SK-N-SH (cell line): ENCODE data around the gene ZBED3. TPM values are rescaled to one million over a fixed set of nuclear protein-coding genes. Genes with fewer than 3 reads are reported as not detected.
A peak's percentile ranks its signal among the peaks of the same experiment; 100 is the strongest.

Experiments
- CTCF ChIA-PET: fragments of 300-600, 350-600 bp; formaldehyde crosslinking; extraction: SDS; loops from one replicate; lab custom pipeline; 2021; lab: Yijun Ruan, JAX
- POLR2A ChIA-PET: fragments of 350-600 bp; sonication (Branson Sonifier 250); formaldehyde crosslinking; extraction: SDS; loops from one replicate; lab custom pipeline; 2020; ENCODE audit warnings: antibody characterized with exemption, inconsistent platforms; lab: Yijun Ruan, JAX
- DNase-seq: peaks from one replicate; pipeline ENCODE4 v3.0.0; 2012
- H2AFZ ChIP-seq: fragments of 200-600 bp; sonication (generic); 2 replicates; pipeline ENCODE4 v1.8.1; 2016; ENCODE audit warnings: antibody characterized with exemption, mild to moderate bottlenecking, low read depth
- H3F3A ChIP-seq: fragments of 200-600 bp; sonication (generic); replicated peaks from 2 replicates; pipeline ENCODE3; 2016; ENCODE audit warnings: antibody characterized with exemption, mild to moderate bottlenecking; ENCODE audit not compliant: insufficient read depth
- H3K27ac ChIP-seq, 2 experiments: fragments of 200-500 bp in 1 of 2; fragments of 200-600 bp in 1 of 2; sonication (Bioruptor generic) in 1 of 2; sonication (generic), shearing (Covaris generic) in 1 of 2; 2 replicates each; pipeline versions ENCODE4 v1.5.1 to v1.6.1; 2014 to 2016; ENCODE audit warnings: low read depth in 2 of 2, inconsistent platforms in 1 of 2, low read length in 1 of 2, mild to moderate bottlenecking in 1 of 2, mixed read lengths in 1 of 2
- H3K27me3 ChIP-seq: fragments of 200-600 bp; sonication (generic), shearing (Covaris generic); 2 replicates; pipeline ENCODE4 v1.6.1; 2016; ENCODE audit warnings: mixed run types; ENCODE audit not compliant: insufficient read depth
- H3K36me3 ChIP-seq, 2 experiments: fragments of 200-500 bp in 1 of 2; fragments of 200-600 bp in 1 of 2; sonication (Bioruptor generic) in 1 of 2; sonication (generic) in 1 of 2; replicated peaks in 1 of 2; 2 replicates each; pipeline versions ENCODE3 to v1.5.1; 2014 to 2016; ENCODE audit warnings: low read length in 1 of 2, mild to moderate bottlenecking in 1 of 2; ENCODE audit not compliant: insufficient read depth in 2 of 2, control insufficient read depth in 1 of 2
- H3K4me1 ChIP-seq, 2 experiments: fragments of 200-500 bp in 1 of 2; fragments of 200-600 bp in 1 of 2; sonication (Bioruptor generic) in 1 of 2; sonication (generic), shearing (Covaris generic) in 1 of 2; 2 replicates each; pipeline versions ENCODE4 v1.5.1 to v1.6.1; 2014 to 2016; ENCODE audit warnings: low read depth in 1 of 2, low read length in 1 of 2, mixed run types in 1 of 2; ENCODE audit not compliant: insufficient read depth in 2 of 2, control insufficient read depth in 1 of 2
- H3K4me2 ChIP-seq: fragments of 200-600 bp; sonication (generic), shearing (Covaris generic); 2 replicates; pipeline ENCODE4 v1.6.1; 2017; ENCODE audit warnings: mixed run types
- H3K4me3 ChIP-seq, 2 experiments: fragments of 200-500 bp in 1 of 2; fragments of 200-600 bp in 1 of 2; sonication (Bioruptor generic) in 1 of 2; sonication (generic), shearing (Covaris generic) in 1 of 2; 2 replicates each; pipeline versions ENCODE4 v1.5.1 to v1.8.1; 2014 to 2016; ENCODE audit warnings: low read depth in 2 of 2, inconsistent platforms in 1 of 2, low read length in 1 of 2, mild to moderate bottlenecking in 1 of 2, mixed read lengths in 1 of 2, moderate library complexity in 1 of 2
- H3K79me2 ChIP-seq: fragments of 200-600 bp; sonication (generic); 2 replicates; pipeline ENCODE4 v1.8.1; 2017; ENCODE audit warnings: mild to moderate bottlenecking; ENCODE audit not compliant: insufficient read depth
- H3K9ac ChIP-seq: fragments of 200-600 bp; sonication (generic); 2 replicates; pipeline ENCODE4 v1.6.1; 2017; ENCODE audit warnings: mixed run types
- H3K9me2 ChIP-seq: fragments of 200-600 bp; sonication (generic); 2 replicates; pipeline ENCODE4 v1.6.1; 2017; ENCODE audit warnings: mixed run types
- H3K9me3 ChIP-seq: fragments of 200-600 bp; sonication (generic); 2 replicates; pipeline ENCODE4 v1.6.1; 2017; ENCODE audit warnings: mixed run types, mild to moderate bottlenecking, moderate library complexity
- H4K20me1 ChIP-seq: fragments of 200-600 bp; sonication (generic); 2 replicates; pipeline ENCODE4 v1.6.1; 2017; ENCODE audit warnings: mild to moderate bottlenecking, mixed run types; ENCODE audit not compliant: insufficient read depth
- CTCF ChIP-seq: fragments of 200-600 bp; sonication (generic); IDR thresholded peaks from 2 replicates; pipeline ENCODE4 v1.6.1; 2017; ENCODE audit warnings: antibody characterized with exemption, mild to moderate bottlenecking, moderate library complexity
- FOXJ3 ChIP-seq: sonication (generic); formaldehyde crosslinking; IDR thresholded peaks from 2 replicates; pipeline ENCODE4 v1.5.1; 2020; ENCODE audit warnings: mild to moderate bottlenecking, missing genetic modification reagents
- GABPA ChIP-seq: IDR thresholded peaks from 2 replicates; pipeline ENCODE4 v1.4.0; 2012; ENCODE audit warnings: low read depth, mild to moderate bottlenecking
- IRF3 ChIP-seq: fragments of 150-350 bp; IDR thresholded peaks from 2 replicates; pipeline ENCODE4 v1.6.1; 2016; ENCODE audit warnings: mild to moderate bottlenecking, low read depth, low read length
- MEF2A ChIP-seq: IDR thresholded peaks from 2 replicates; pipeline ENCODE4 v1.4.0; 2012; ENCODE audit warnings: low read depth, borderline replicate concordance
- POLR2AphosphoS5 ChIP-seq: IDR thresholded peaks from 2 replicates; pipeline ENCODE4 v1.6.1; 2012; ENCODE audit warnings: low read depth, low read length
- RAD21 ChIP-seq: IDR thresholded peaks from 2 replicates; pipeline ENCODE4 v1.6.1; 2012; ENCODE audit warnings: mild to moderate bottlenecking, low read length
- REST ChIP-seq: IDR thresholded peaks from 2 replicates; pipeline ENCODE4 v1.6.1; 2012; ENCODE audit warnings: mild to moderate bottlenecking, low read depth, low read length, moderate library complexity
- RFX5 ChIP-seq: IDR thresholded peaks from 2 replicates; pipeline ENCODE4 v1.6.1; 2012; ENCODE audit warnings: mild to moderate bottlenecking, improper control_type of control experiment, low read length
- RXRA ChIP-seq: IDR thresholded peaks from 2 replicates; pipeline ENCODE4 v1.4.0; 2012; ENCODE audit warnings: low read depth, mild to moderate bottlenecking, borderline replicate concordance
- SMC3 ChIP-seq: IDR thresholded peaks from 2 replicates; pipeline ENCODE4 v1.6.1; 2012; ENCODE audit warnings: low read depth, low read length, improper control_type of control experiment
- TAF1 ChIP-seq: IDR thresholded peaks from 2 replicates; pipeline ENCODE4 v1.6.1; 2012; ENCODE audit warnings: low read depth, mild to moderate bottlenecking, low read length, moderate library complexity, borderline replicate concordance
- TCF12 ChIP-seq: IDR thresholded peaks from 2 replicates; pipeline ENCODE4 v1.4.0; 2012
- TEAD4 ChIP-seq: IDR thresholded peaks from 2 replicates; pipeline ENCODE4 v1.4.0; 2012; ENCODE audit warnings: mild to moderate bottlenecking, borderline replicate concordance; ENCODE audit not compliant: insufficient read depth
- USF1 ChIP-seq: IDR thresholded peaks from 2 replicates; pipeline ENCODE4 v1.4.0; 2012; ENCODE audit warnings: low read depth, borderline replicate concordance
- YY1 ChIP-seq: IDR thresholded peaks from 2 replicates; pipeline ENCODE4 v1.4.0; 2012; ENCODE audit warnings: low read depth, mild to moderate bottlenecking
- WGBS: methylation state at CpG from one replicate; pipeline ENCODE4 v1.1.6; 2017; ENCODE audit warnings: low lambda C conversion rate; 5-methylcytosine and 5-hydroxymethylcytosine counted together
- polyA plus RNA-seq, 3 experiments: library from polyadenylated mRNA; depleted of rRNA; stranded (reverse); fragments of >200 nt; gene quantifications; 2 replicates each; pipeline ENCODE4 v1.2.3, GENCODE V29; 2012

Gene ZBED3
- polyA plus RNA-seq, 1 of the 3 experiments (the other 2 are of a cell fraction), result 5.8 TPM

- Histone ChIP-seq H3K4me2 (no peak overlapping the region), H3K27me3 (peaks cover 54% of the 10 kb centered on the region), H3K4me1 (0 out of 4 replicates have a peak, but pooled peaks cover 0 to 4% of the 10 kb centered on the region in 2 experiments), H3K4me3 (no peak overlapping the region), H3K36me3 (no peaks in the 10 kb centered on the region), H3K79me2 (no peaks in the 10 kb centered on the region), H3F3A (peaks cover 15% of the 10 kb centered on the region), H3K27ac (no peak overlapping the region), H4K20me1 (peaks cover 22% of the 10 kb centered on the region), H2AFZ (no peak overlapping the region), H3K9ac (no peak overlapping the region), H3K9me3 (no peaks in the 10 kb centered on the region), H3K9me2 (no peaks in the 10 kb centered on the region)
- 89% methylated on average over 3 of the region's 3 CpGs for WGBS
- DNase-seq, result no peak
- POLR2A ChIA-PET, result no interaction called here
- TF ChIP-seq RXRA (no peak), IRF3 (no peak), USF1 (no peak), POLR2AphosphoS5 (no peak), TAF1 (no peak)
- CTCF ChIA-PET, result interaction anchor here (1.5 to 1.9 kb wide), 2 partner anchors 21 to 90 kb away, joined by 3 to 7 read pairs; no protein-coding TSS in a partner anchor
Observed at GRCh38 chr5:77131361-77131760, 44.3 kb upstream of the ZBED3 start.

- POLR2A ChIA-PET, result no interaction called here
- Histone ChIP-seq H3K4me3 (peak overlapping the region in 1 of 2 experiments; percentile 17; a peak in 1 of 4 replicates), H3K9me3 (no peaks in the 10 kb centered on the region), H3K27me3 (peaks cover 51% of the 10 kb centered on the region), H3K27ac (no peak overlapping the region), H3K4me2 (no peak overlapping the region), H3F3A (peaks cover 15% of the 10 kb centered on the region), H3K4me1 (0 out of 4 replicates have a peak, but pooled peaks cover 0 to 4% of the 10 kb centered on the region in 2 experiments), H4K20me1 (peaks cover 19% of the 10 kb centered on the region), H3K9me2 (no peaks in the 10 kb centered on the region), H2AFZ (no peak overlapping the region), H3K79me2 (no peaks in the 10 kb centered on the region), H3K9ac (no peak overlapping the region), H3K36me3 (no peaks in the 10 kb centered on the region)
- DNase-seq, result peak; percentile 46
- CTCF ChIA-PET, result interaction anchor here (0.9 to 2.8 kb wide), 12 partner anchors 9 to 362 kb away, joined by 3 to 15 read pairs (median 3); partner anchors contain the start of gene WDR41
- TF ChIP-seq SMC3, result peak; percentile 48
- no peak for TF ChIP-seq MEF2A
- TF ChIP-seq POLR2AphosphoS5, result no peak
- no peak for TF ChIP-seq YY1
- peak; percentile 62 for TF ChIP-seq CTCF
- TF ChIP-seq TEAD4, result no peak
- no peak for TF ChIP-seq RFX5
- no peak for TF ChIP-seq FOXJ3
- no peak for TF ChIP-seq USF1
- TF ChIP-seq RAD21, result peak; percentile 60
- no peak for TF ChIP-seq REST
- TF ChIP-seq RXRA, result no peak
- no peak for TF ChIP-seq GABPA
- no peak for TF ChIP-seq TCF12
- 80% methylated on average over 9 of the region's 9 CpGs for WGBS
Observed at GRCh38 chr5:77129391-77129990, 42.4 kb upstream of the ZBED3 start.
